GM12878 (cell line): ENCODE results near the gene PTGR2. TPM values are rescaled to one million over a fixed set of nuclear protein-coding genes. Genes with fewer than 3 reads are reported as not detected.

Source experiments
- ATAC-seq: fragments of 200-7000 bp; cut with Tn5 transposase; 3 replicates; pipeline ENCODE4 v1.9.1; 2020; ENCODE audit warnings: mild to moderate bottlenecking, moderate library complexity
- Bru-seq: library from RNA; stranded (reverse); fragments of 400-500 nt; gene quantifications from one replicate; lab custom pipeline; 2021; lab: Mats Ljungman, UMichigan
- BruChase-seq, 2 experiments: library from RNA; stranded (reverse); fragments of 400-500 nt; gene quantifications; one replicate each; lab custom pipeline; 2021; lab: Mats Ljungman, UMichigan
- BruUV-seq: library from RNA; stranded (reverse); fragments of 400-500 nt; replicated peaks from 2 replicates; lab custom pipeline; 2021; lab: Mats Ljungman, UMichigan
- CTCF ChIA-PET: fragments of 300-600 bp; sonication (Branson Sonifier 250); formaldehyde crosslinking; extraction: SDS; loops from one replicate; lab custom pipeline; 2021; ENCODE audit warnings: inconsistent platforms; lab: Yijun Ruan, JAX
- POLR2A ChIA-PET: fragments of 350-600 bp; formaldehyde crosslinking; extraction: SDS; loops from one replicate; lab custom pipeline; 2021; ENCODE audit warnings: inconsistent platforms; lab: Charles Lee
- RAD21 ChIA-PET: fragments of 300-600 bp; sonication (Branson Sonifier 250); formaldehyde crosslinking; loops from one replicate; lab custom pipeline; 2023; ENCODE audit warnings: antibody characterized with exemption; ENCODE audit not compliant: unreplicated experiment; lab: Charles Lee
- SMC1A ChIA-PET: fragments of 300-600 bp; sonication (Branson Sonifier 250); formaldehyde crosslinking; loops from one replicate; lab custom pipeline; 2023; ENCODE audit not compliant: unreplicated experiment, uncharacterized antibody; lab: Charles Lee
- DNase-seq: peaks from one replicate; pipeline ENCODE4 v3.0.0-alpha.2; 2011; ENCODE audit warnings: low read depth, low spot score
- FAIRE-seq: peaks from 3 replicates; lab custom pipeline; 2011; peaks lifted over from hg19 to GRCh38; lab: Jason Lieb, UNC
- H2AFZ ChIP-seq: 2 replicates; pipeline ENCODE4 v1.6.0; 2011; ENCODE audit warnings: low read depth, low read length, control low read depth; ENCODE audit not compliant: control insufficient read depth
- H3K27ac ChIP-seq: 2 replicates; pipeline ENCODE4 v1.5.1; 2011; ENCODE audit warnings: control low read depth; ENCODE audit not compliant: control insufficient read depth, insufficient read depth
- H3K27me3 ChIP-seq, 2 experiments: replicated peaks in 1 of 2; 2 replicates each; pipeline versions ENCODE4 v1.6.0 to v1.6.1; 2011; ENCODE audit warnings: low read length in 1 of 2; ENCODE audit not compliant: control insufficient read depth in 2 of 2, insufficient read depth in 2 of 2
- H3K36me3 ChIP-seq, 2 experiments: 2 replicates each; pipeline ENCODE4 v1.5.1; 2011; ENCODE audit warnings: low read length in 1 of 2; ENCODE audit not compliant: control insufficient read depth in 2 of 2, insufficient read depth in 2 of 2
- H3K4me1 ChIP-seq: 2 replicates; pipeline ENCODE4 v1.6.1; 2011; ENCODE audit warnings: mild to moderate bottlenecking, low read length, moderate library complexity, mixed read lengths; ENCODE audit not compliant: control insufficient read depth, insufficient read depth
- H3K4me2 ChIP-seq: 2 replicates; pipeline ENCODE4 v1.6.0; 2011; ENCODE audit warnings: control low read depth; ENCODE audit not compliant: control insufficient read depth, insufficient read depth
- H3K4me3 ChIP-seq: fragments of 200-600 bp; sonication (generic); 2 replicates; pipeline ENCODE4 v1.5.1; 2016
- H3K79me2 ChIP-seq: 2 replicates; pipeline ENCODE4 v1.6.0; 2011; ENCODE audit warnings: low read length; ENCODE audit not compliant: control insufficient read depth, insufficient read depth
- H3K9ac ChIP-seq: 2 replicates; pipeline ENCODE4 v1.8.0; 2011; ENCODE audit warnings: low read length, control low read depth, mixed read lengths; ENCODE audit not compliant: control insufficient read depth, insufficient read depth
- H3K9me3 ChIP-seq: replicated peaks from 3 replicates; pipeline ENCODE4 v1.5.1; 2011; ENCODE audit warnings: mild to moderate bottlenecking, low read length; ENCODE audit not compliant: control insufficient read depth, insufficient read depth
- H4K20me1 ChIP-seq: 2 replicates; pipeline ENCODE4 v1.6.0; 2011; ENCODE audit not compliant: control insufficient read depth, insufficient read depth
- ATF2 ChIP-seq: IDR thresholded peaks from 2 replicates; pipeline ENCODE4 v1.6.1; 2012; ENCODE audit warnings: low read length, inconsistent platforms
- BACH1 ChIP-seq: fragments of 450-650 bp; IDR thresholded peaks from 2 replicates; pipeline ENCODE4 v1.6.1; 2017; ENCODE audit warnings: mild to moderate bottlenecking, borderline replicate concordance
- CBX5 ChIP-seq: sonication (generic); IDR thresholded peaks from 2 replicates; pipeline ENCODE4 v1.6.1; 2016; ENCODE audit warnings: low read depth, moderate library complexity, mild to moderate bottlenecking, inconsistent platforms
- CREB1 ChIP-seq: IDR thresholded peaks from 2 replicates; pipeline ENCODE4 v1.6.1; 2012; ENCODE audit warnings: low read depth, mild to moderate bottlenecking, inconsistent platforms
- HCFC1 ChIP-seq: fragments of 150-350 bp; IDR thresholded peaks from 2 replicates; pipeline ENCODE4 v1.6.1; 2014; ENCODE audit warnings: low read length
- JUND ChIP-seq: IDR thresholded peaks from 2 replicates; pipeline ENCODE4 v1.6.1; 2012; ENCODE audit warnings: low read depth, mild to moderate bottlenecking, low read length, improper control_type of control experiment, moderate library complexity
- NFXL1 ChIP-seq: fragments of 450-650 bp; IDR thresholded peaks from 2 replicates; pipeline ENCODE4 v1.6.1; 2017; ENCODE audit warnings: antibody characterized with exemption, mild to moderate bottlenecking, borderline replicate concordance
- NR2F1 ChIP-seq: fragments of 450-650 bp; conservative IDR thresholded peaks from 2 replicates; pipeline ENCODE4 v1.6.1; 2017; ENCODE audit warnings: mild to moderate bottlenecking
- RAD21 ChIP-seq: IDR thresholded peaks from 2 replicates; pipeline ENCODE4 v1.6.1; 2011; ENCODE audit warnings: mild to moderate bottlenecking, low read depth, low read length, moderate library complexity; ENCODE audit not compliant: insufficient read depth
- RBBP5 ChIP-seq: fragments of 200-600 bp; sonication (generic); conservative IDR thresholded peaks from 2 replicates; pipeline ENCODE4 v1.6.1; 2016
- ZNF217 ChIP-seq: fragments of 450-650 bp; IDR thresholded peaks from 2 replicates; pipeline ENCODE4 v1.6.1; 2017; ENCODE audit warnings: antibody characterized with exemption, mild to moderate bottlenecking
- ZNF274 ChIP-seq: IDR thresholded peaks from one replicate; pipeline ENCODE4 v1.8.0; 2011; ENCODE audit not compliant: insufficient read length, insufficient read depth
- ZNF687 ChIP-seq: fragments of 450-650 bp; IDR thresholded peaks from 2 replicates; pipeline ENCODE4 v1.6.1; 2017; ENCODE audit warnings: mild to moderate bottlenecking, moderate library complexity
- WGBS: methylation state at CpG from one replicate; pipeline ENCODE4 v1.1.6; 2016; ENCODE audit warnings: low lambda C conversion rate; ENCODE audit not compliant: insufficient replicate concordance, insufficient coverage; ENCODE audit errors: missing lambda C conversion rate; 5-methylcytosine and 5-hydroxymethylcytosine counted together
- in situ Hi-C: fragments of 300-500 bp; cut with MboI; formaldehyde crosslinking; loops from 9 replicates; pipeline ENCODE4 v1.14.3; 2018; ENCODE audit warnings: mixed read lengths
- intact Hi-C: fragments of 100-400 bp; cut with micrococcal nuclease; formaldehyde crosslinking; loops from one replicate; pipeline ENCODE4 v1.14.2; 2022; ENCODE audit not compliant: unreplicated experiment
- long read RNA-seq, 2 experiments: library from polyadenylated mRNA; unstranded; transcript quantifications; one replicate each; pipeline ENCODE4 v2.0.0, GENCODE V29; 2019 to 2020
- polyA minus RNA-seq, 3 experiments: library from RNA; depleted of rRNA, polyadenylated mRNA; stranded (reverse); fragments of >200 nt; gene quantifications; 2 replicates each; pipeline ENCODE4 v1.2.3, GENCODE V29; 2011
- polyA plus RNA-seq, 11 experiments: library from polyadenylated mRNA; depleted of rRNA in 4 of 11; unstranded in 6 of 11; stranded (reverse) in 5 of 11; fragments of >200 nt; fragmentation: Nextera tagmentation in 4 of 11; fragmentation: Illumina TruSeq in 1 of 11; extraction: Ambion mirVana in 4 of 11; extraction: Trizol in 1 of 11; gene quantifications; 1 replicate in 1 of 11; 2 replicates in 10 of 11; pipeline versions ENCODE4 v1.2.1 to v1.2.3, GENCODE V29; 2011 to 2016; ENCODE audit warnings: inconsistent platforms in 2 of 11, missing spikeins in 2 of 11, low read depth in 1 of 11
- total RNA-seq, 4 experiments: library from RNA; depleted of rRNA in 3 of 4; stranded (reverse); fragments of >200 nt in 3 of 4; fragmentation: Illumina TruSeq in 1 of 4; extraction: Trizol in 1 of 4; gene quantifications; 2 replicates each; pipeline versions ENCODE4 v1.2.1 to v1.2.3, GENCODE V29; 2013 to 2021

The PTGR2 gene
- total RNA-seq (2013; cell fraction: nucleolus; rRNA removed), result 12.8 and 18.8 TPM in 2 replicates
- total RNA-seq (2014; rRNA removed) (4.2 and 5.9 TPM in 2 replicates), total RNA-seq (2014; rRNA removed; fragmentation: Illumina TruSeq; extraction: Trizol) (8.5 and 10.0 TPM in 2 replicates), total RNA-seq (2021) (5.3 and 6.1 TPM in 2 replicates), polyA plus RNA-seq (2011; rRNA removed) (3.3 and 5.6 TPM in 2 replicates), polyA plus RNA-seq (2014; fragmentation: Illumina TruSeq; extraction: Trizol) (11.8 and 12.8 TPM in 2 replicates), polyA plus RNA-seq (2014; fragmentation: Nextera tagmentation; extraction: Ambion mirVana) (1 to 10 TPM; 8.9 to 9.6 TPM), polyA plus RNA-seq (2014; rRNA removed) (5.5 and 8.0 TPM in 2 replicates), polyA plus RNA-seq (2016; fragmentation: Nextera tagmentation; extraction: Ambion mirVana) (1 to 10 TPM; 7.6 to 9.7 TPM), polyA minus RNA-seq (2011; rRNA and poly(A)+ RNA removed) (0.51 and 1.0 TPM in 2 replicates), Bru-seq, nascent RNA (percentile 55 among the genes with signal in this experiment), BruChase-seq, experiment 1, labeled RNA remaining after a 6-hour chase (percentile 64 among the genes with signal in this experiment), BruChase-seq, experiment 2, labeled RNA remaining after a 2-hour chase (percentile 63 among the genes with signal in this experiment)
- 2.2 TPM for polyA plus RNA-seq (2011; ENCODE audit: low read depth)
- polyA plus RNA-seq (2011; cell fraction: cytosol; rRNA removed), result 0.47 and 0.63 TPM in 2 replicates
- polyA plus RNA-seq (2011; cell fraction: nucleus; rRNA removed), result 1.3 and 1.5 TPM in 2 replicates
- polyA plus RNA-seq (2012), result 3.8 and 5.8 TPM in 2 replicates
- not detected in 2 replicates for polyA minus RNA-seq (2011; cell fraction: cytosol; rRNA and poly(A)+ RNA removed)
- 0.97 and 1.2 TPM in 2 replicates for polyA minus RNA-seq (2011; cell fraction: nucleus; rRNA and poly(A)+ RNA removed)
- long read RNA-seq, experiment 1, partial matches to known transcripts, result 0 of 1 reads
- long read RNA-seq, experiment 1, other reads (novel, unspliced or antisense), result 0 of 1 reads
- long read RNA-seq, experiment 2, partial matches to known transcripts, result 1 of 5 reads
- long read RNA-seq, experiment 2, other reads (novel, unspliced or antisense), result 2 of 5 reads

GRCh38 chr14:73851567-73852382, at the start of gene PTGR2:
Gene PTGR2 (plus strand): TSS chr14:73851831. CDS start chr14:73858863, 7,032 bp downstream.
- intact Hi-C loops, result loop anchor here (2.0 kb wide), 1 partner anchor 35 kb away; the partner anchor contains the start of gene ZNF410
- DNase-seq (peak; percentile 74), FAIRE-seq (peak; percentile 49)
- TF ChIP-seq CBX5, result peak; percentile 51; the same call in 1 of the 2 replicates
- peak; percentile 84 for TF ChIP-seq NR2F1
- no peak for TF ChIP-seq NFXL1
- TF ChIP-seq ZNF217, result no peak
- TF ChIP-seq CREB1, result peak; percentile 46
- TF ChIP-seq RBBP5, result no peak
- TF ChIP-seq ZNF274, result no peak
- peak; percentile 70 for TF ChIP-seq BACH1
- peak; percentile 49; the same call in 1 of the 2 replicates for TF ChIP-seq ATF2
- TF ChIP-seq HCFC1, result 0 out of 2 replicates have a peak, but pooled peaks have one; percentile 27
- TF ChIP-seq RAD21, result no peak
- TF ChIP-seq ZNF687, result peak; percentile 37; the same call in 1 of the 2 replicates
- no peak for TF ChIP-seq JUND

More at GRCh38 chr14:73851567-73852382, at the start of gene PTGR2:
- Histone ChIP-seq H3K4me3 (peak within 1 kb of the TSS; percentile 76), H3K79me2 (no peaks in the 10 kb centered on the region), H3K9ac (peak within 1 kb of the TSS; percentile 70), H3K4me2 (peak within 1 kb of the TSS; percentile 81), H4K20me1 (no peaks in the 10 kb centered on the region), H3K27me3 (no peaks in the 10 kb centered on the region), H2AFZ (peak within 1 kb of the TSS; percentile 98), H3K36me3 (no peaks in the 10 kb centered on the region), H3K27ac (peak within 1 kb of the TSS; percentile 61), H3K9me3 (no peaks in the 10 kb centered on the region), H3K4me1 (peaks cover 3% of the 10 kb centered on the region; the same call in 1 of the 2 replicates)
- in situ Hi-C loops, result no loop called here
- BruUV-seq, result TSS peak; percentile 96
- under 1% methylated on average over 51 of the region's 51 CpGs for WGBS
- CTCF ChIA-PET, result interaction anchor here (0.6 to 2.5 kb wide), 10 partner anchors 22 to 348 kb away, joined by 3 to 11 read pairs (median 4); partner anchors contain the start of gene ZNF410
- peak; percentile 97 for ATAC-seq
- POLR2A ChIA-PET, result interaction anchor here (0.5 to 2.2 kb wide), 5 partner anchors 35 to 464 kb away, joined by 3 to 13 read pairs (median 4); partner anchors contain the start of gene ZNF410
- SMC1A ChIA-PET, result interaction anchor here (0.7 to 2.8 kb wide), 17 partner anchors 10 to 344 kb away, joined by 3 to 10 read pairs (median 3); no protein-coding TSS in a partner anchor
- RAD21 ChIA-PET, result interaction anchor here (0.6 to 3.2 kb wide), 12 partner anchors 15 to 188 kb away, joined by 3 to 13 read pairs (median 4); partner anchors contain the start of gene ZNF410
